HG03442 (cell line): ENCODE results near the gene NPIPB4.
A peak's percentile ranks its signal among the peaks of the same experiment; 100 is the strongest.
"Not testable (repeated sequence)": the region's sequence is repeated elsewhere in the genome, so short reads cannot be mapped to it uniquely, and the experiment has no call there.

Experiments used
- ATAC-seq: cut with Tn5 transposase; IDR thresholded peaks from one replicate; pipeline ENCODE4 v1.9.1; 2021; ENCODE audit warnings: mild to moderate bottlenecking, moderate library complexity; ENCODE audit not compliant: unreplicated experiment

The NPIPB4 gene

GRCh38 chr16:21857656-21858055 lies at the start of gene NPIPB4:
NPIPB4 (minus strand) TSS chr16:21857756; CDS start chr16:21857378, 378 bp downstream.
- ATAC-seq: not testable (repeated sequence)

DNA sequence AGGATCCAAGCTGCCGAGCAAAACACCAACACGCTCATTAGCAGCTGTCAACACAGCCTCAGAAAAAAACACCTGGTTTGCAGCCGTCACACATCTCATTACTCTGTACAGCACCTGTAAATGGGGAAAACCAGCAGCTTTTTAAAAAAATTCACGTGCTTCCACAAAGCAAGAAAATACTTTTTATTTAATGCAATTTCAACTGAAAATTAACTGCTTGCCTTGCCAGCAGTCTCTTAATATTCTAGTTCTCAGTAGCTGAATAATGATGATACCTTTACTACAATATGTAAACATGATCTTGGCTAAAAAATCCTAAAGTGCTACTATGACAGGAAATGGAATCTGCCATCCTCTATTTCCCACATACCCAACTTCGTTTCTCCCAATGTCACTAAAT lies 41.4 kb upstream of the NPIPB4 start:
- not testable (repeated sequence) for ATAC-seq

DNA sequence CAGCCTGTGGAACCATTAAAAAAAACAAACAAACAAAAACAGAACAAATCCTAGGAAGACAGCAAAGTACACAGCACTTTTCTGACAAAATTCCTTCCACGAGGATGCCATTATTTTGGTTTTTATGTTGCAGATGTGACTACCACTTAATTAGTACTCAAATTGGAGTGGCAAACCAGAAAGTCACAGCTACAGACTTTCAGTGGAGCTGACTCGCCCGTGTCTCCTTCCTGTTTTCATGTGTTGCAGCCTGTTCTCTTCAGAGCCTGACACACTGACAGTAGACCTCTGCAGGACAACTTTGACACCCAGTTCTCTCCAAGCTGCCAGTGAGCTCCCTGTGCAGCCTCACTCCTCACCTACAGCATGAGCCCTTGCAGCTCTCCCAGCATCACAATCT lies 24.4 kb upstream of the NPIPB4 start:
- not testable (repeated sequence) for ATAC-seq

- not testable (repeated sequence) for ATAC-seq
These were observed 20.4 kb downstream of the NPIPB4 start for GRCh38 chr16:21837186-21837585.

- not testable (repeated sequence) for ATAC-seq
These were observed 21.2 kb downstream of the NPIPB4 start for GRCh38 chr16:21836334-21836733.

- not testable (repeated sequence) for ATAC-seq
These were observed 21.8 kb downstream of the NPIPB4 start for GRCh38 chr16:21835747-21836146.

DNA sequence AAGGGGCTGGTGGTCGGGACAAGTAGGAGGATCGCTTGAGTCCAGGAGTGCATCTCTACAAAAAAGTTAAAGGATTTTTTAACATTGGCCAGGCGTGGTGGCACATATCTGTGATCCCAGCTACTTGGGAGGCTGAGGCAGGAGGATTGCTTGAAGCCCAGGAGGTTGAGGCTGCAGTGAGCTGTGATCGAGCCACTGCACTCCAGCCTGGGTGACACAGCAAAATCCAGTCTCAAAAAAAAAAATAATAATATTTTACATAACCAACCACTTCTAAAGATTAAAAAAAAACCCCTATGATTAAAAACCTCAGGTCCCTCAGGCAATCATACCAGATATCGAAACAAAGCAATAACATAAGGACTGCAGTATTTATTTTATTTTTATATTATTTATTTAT lies 23.3 kb downstream of the NPIPB4 start:
- not testable (repeated sequence) for ATAC-seq

GRCh38 chr16:21829929-21830328 lies 27.6 kb downstream of the NPIPB4 start:
- not testable (repeated sequence) for ATAC-seq

DNA sequence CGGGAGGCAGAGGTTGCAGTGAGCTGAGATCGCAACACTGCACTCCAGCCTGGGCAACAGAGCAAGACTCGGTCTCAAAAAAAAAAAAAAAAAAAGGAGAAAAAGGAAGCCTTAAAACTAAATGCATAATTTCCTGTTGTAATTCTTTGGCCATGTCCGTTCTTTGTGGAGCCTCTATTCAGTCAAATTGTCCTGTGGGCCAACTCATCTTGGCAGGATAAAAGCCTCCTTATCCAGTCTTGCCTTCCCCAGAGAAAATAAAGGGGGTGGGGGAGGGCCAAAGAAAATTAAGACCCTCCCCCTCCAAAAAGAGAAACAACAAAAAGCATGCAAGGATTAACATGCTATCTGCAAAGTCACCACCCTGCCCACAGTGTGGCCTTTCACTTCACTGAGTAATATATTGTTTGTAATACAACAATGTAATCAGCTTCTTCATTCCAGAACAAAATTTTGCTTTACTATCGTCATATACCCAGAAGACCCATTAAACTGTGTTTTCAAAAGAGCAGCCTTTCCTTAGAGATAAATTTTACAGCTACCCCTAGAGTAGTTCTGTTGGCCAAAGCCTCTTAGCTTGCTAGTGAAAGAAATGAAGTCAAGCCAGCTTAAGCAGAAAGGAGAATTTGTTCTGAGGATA lies 31.4 kb downstream of the NPIPB4 start:
- ATAC-seq: not testable (repeated sequence)

DNA sequence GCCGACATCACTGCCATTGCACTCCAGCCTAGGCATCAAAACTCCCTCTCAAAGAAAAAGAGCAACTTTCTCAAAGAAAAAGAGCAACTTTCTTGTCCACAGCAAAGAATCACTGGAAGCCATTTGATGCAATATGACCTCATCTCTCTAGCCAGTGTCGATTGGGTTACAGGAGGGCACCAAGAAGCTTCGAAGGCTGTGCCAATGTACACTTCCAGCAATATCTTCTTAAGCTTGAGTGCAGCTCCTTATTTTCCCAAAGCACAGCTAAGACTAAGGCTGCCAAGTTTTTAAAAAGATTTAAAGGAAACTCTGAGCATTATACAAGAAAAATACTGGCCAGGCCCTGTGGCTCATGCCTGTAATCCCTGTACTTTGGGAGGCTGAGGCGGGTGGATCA lies 32.0 kb downstream of the NPIPB4 start:
- ATAC-seq: not testable (repeated sequence)

DNA sequence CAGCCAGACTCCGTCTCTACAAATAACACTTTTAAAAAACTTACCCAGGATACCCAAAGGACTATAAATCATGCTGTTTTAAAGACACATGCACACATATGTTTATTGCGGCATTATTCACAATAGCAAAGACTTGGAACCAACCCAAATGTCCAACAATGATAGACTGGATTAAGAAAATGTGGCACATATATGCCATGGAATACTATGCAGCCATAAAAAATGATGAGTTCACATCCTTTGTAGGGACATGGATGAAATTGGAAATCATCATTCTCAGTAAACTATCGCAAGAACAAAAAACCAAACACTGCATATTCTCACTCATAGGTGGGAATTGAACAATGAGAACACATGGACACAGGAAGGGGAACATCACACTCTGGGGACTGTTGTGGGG lies 34.3 kb downstream of the NPIPB4 start:
- ATAC-seq: not testable (repeated sequence)

DNA sequence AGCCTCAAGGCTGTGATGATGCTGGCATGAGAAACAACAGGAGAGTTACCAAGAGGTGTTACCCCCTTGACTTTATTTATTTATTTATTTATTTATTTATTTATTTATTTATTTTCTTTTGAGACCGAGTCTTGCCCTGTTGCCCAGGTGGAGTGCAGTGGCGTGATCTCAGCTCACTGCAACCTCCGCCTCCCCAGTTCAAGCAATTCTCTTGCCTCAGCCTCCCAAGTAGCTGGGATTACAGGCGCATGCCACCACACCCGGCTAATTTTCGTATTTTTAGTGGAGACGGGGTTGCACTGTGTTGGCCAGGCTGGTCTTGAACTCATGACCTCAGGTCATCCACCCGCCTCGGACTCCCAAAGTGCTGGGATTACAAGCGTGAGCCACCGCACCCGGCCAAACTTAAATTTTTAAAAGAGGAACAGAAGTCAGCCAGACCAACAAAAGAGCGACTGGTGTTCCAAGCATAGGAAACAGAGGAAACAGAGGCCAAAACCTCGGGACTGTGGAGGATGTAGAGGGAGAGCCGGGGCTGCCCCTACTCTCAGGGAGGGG lies 36.6 kb downstream of the NPIPB4 start:
- ATAC-seq: not testable (repeated sequence)

GRCh38 chr16:21820028-21820907 lies 37.3 kb downstream of the NPIPB4 start:
- not testable (repeated sequence) for ATAC-seq

DNA sequence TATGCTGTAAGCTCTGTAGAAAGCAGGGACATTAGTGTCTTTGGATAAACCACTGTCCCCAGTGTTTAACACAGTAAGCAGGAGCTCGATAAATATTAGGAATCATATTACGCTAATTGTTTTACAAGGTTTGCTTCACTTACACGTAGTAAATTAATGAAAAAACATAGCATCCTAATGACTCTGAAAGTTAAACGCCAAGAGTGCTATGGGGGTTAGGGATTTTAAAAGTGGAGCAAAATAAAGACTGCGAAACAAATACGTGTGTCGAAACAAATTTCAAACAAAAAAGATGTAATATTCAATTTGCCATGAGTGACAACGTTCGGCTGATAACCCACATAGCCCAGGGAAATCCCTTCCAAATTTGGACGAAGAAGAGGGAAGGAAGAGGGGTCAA lies 37.9 kb downstream of the NPIPB4 start:
- ATAC-seq: not testable (repeated sequence)

- not testable (repeated sequence) for ATAC-seq
These were observed 40.5 kb downstream of the NPIPB4 start for GRCh38 chr16:21817012-21817411.

DNA sequence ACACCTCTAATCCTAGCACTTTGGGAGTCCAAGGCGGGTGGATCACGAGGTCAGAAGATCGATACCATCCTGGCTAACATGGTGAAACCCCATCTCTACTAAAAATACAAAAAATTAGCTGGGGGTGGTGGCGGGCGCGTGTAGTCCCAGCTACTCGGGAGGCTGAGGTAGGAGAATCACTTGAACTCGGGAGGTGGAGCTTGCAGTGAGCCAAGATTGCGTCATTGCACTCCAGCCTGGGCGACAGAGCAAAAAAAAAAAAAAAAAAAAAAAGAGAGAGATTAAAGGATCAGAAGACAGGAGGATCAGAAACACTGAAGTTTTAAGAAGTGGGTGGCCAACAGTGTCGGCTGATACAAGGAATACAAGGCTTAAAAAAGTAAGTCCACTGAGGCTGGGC lies 41.9 kb downstream of the NPIPB4 start:
- not testable (repeated sequence) for ATAC-seq

DNA sequence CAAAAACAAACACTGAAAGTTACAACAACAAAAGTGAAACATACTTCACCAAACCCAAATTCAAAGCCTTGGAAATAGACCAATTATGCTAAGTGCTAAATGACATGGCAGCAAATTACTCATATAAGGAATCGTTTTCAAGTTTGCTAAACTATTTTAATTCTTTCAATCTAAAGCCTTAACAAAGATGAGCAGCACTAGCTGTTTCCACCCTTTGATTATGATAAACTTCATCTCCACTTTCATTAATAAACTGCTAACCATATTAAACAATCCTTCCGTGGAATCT lies 55.2 kb downstream of the NPIPB4 start:
- not testable (repeated sequence) for ATAC-seq

DNA sequence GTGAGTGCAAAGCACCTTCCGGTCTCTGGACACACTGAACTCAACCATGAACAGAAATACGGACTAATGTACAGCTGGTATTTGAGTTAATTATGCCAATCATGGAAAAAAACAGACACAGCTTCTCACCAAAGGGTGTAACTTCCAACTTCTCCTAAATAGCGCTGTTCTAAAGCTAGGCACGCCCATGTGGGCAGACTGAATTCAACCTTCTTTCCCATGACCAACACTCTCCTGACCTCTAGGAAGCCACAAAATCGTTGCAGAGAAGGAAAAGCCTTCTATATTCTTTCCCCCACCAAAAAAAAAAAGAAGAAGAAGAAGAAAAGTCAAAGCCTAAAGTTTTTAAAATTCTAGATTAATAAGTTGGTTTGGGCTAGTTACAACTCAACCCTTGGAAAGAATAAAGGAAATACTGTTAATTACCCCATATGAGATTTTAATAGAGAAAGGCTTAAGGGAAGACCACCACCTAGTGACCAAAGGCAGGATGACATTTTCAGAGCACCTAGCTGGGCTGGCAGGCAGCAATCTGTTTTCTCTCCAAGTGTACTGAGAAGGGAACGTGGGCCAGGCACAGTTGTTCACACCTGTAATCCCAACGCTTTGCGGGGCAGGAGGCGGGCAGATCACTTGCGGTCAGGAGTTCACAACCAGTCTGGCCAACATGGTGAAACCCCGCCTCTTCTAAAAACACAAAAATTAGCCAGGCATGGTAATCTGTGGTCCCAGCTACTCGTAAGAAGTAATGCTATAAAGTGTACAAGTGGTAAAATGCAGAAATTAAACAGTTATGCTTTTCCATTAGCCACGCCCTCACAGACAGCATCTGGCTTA lies 55.8 kb downstream of the NPIPB4 start:
- ATAC-seq: not testable (repeated sequence)

- not testable (repeated sequence) for ATAC-seq
These were observed 59.0 kb downstream of the NPIPB4 start for GRCh38 chr16:21798601-21799000.

- ATAC-seq: not testable (repeated sequence)
These were observed 64.2 kb downstream of the NPIPB4 start for GRCh38 chr16:21793310-21793709.

DNA sequence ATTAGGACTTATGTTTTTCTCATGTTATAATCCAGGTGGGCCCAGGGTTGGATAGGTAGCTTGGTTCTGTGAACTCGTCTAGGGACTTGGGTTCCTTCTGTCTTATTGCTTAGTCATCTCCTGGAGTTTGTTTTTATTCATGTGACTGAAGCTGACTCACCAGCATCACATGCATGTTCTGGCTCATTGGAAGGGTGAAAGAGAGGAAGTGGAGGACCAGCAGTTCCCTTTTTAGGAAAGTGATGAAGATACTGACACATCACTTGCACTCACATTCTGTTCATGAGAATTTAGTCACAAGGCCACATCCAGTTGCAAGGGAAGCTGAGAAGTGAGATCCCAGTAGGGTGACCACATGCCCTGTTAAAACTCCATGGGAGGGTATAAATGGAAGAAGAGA lies 67.0 kb downstream of the NPIPB4 start:
- ATAC-seq: peak; percentile 49
